CD4-positive, alpha-beta T cell (primary cell): ENCODE measurements around the gene ING1. TPM values are rescaled to one million over a fixed set of nuclear protein-coding genes. Genes with fewer than 3 reads are reported as not detected.
"Not testable (repeated sequence)": the region's sequence is repeated elsewhere in the genome, so short reads cannot be mapped to it uniquely, and the experiment has no call there.

Source experiments
- ATAC-seq: fragments of 200-7000 bp; cut with Tn5 transposase; one replicate; pipeline ENCODE4 v1.10.0; 2022; ENCODE audit warnings: mild to moderate bottlenecking; ENCODE audit not compliant: poor library complexity
- CTCF ChIA-PET: fragments of 350-600 bp; sonication (Branson Sonifier 250); formaldehyde crosslinking; loops from one replicate; lab custom pipeline; 2021; ENCODE audit warnings: antibody characterized with exemption, inconsistent platforms; lab: Charles Lee
- POLR2A ChIA-PET: fragments of 350-600 bp; sonication (Branson Sonifier 250); formaldehyde crosslinking; loops from one replicate; lab custom pipeline; 2021; ENCODE audit warnings: antibody characterized with exemption, inconsistent platforms; lab: Charles Lee
- DNase-seq, 14 experiments: peaks; one replicate each; pipeline ENCODE4 v3.0.0-alpha.2; 2013 to 2020; ENCODE audit warnings: mixed read lengths in 2 of 14
- H3K27ac ChIP-seq, 2 donors: one replicate each; pipeline versions ENCODE4 v1.5.1 to v1.7.0; 2013; ENCODE audit warnings: low read length in 2 of 2, low read depth in 1 of 2, mild to moderate bottlenecking in 1 of 2
- H3K27me3 ChIP-seq, 2 experiments: 1 replicate in 1 of 2; 2 replicates in 1 of 2; pipeline versions ENCODE4 v1.6.1 to v1.7.0; 2013; ENCODE audit warnings: low read length in 2 of 2, control low read depth in 1 of 2, mild to moderate bottlenecking in 1 of 2, moderate library complexity in 1 of 2; ENCODE audit not compliant: insufficient read depth in 2 of 2, control insufficient read depth in 1 of 2
- H3K36me3 ChIP-seq: one replicate; pipeline ENCODE4 v1.6.1; 2013; ENCODE audit warnings: low read length, control low read depth; ENCODE audit not compliant: insufficient read depth
- H3K4me1 ChIP-seq: one replicate; pipeline ENCODE4 v1.6.1; 2013; ENCODE audit warnings: low read length, control low read depth; ENCODE audit not compliant: insufficient read depth
- H3K4me3 ChIP-seq: one replicate; pipeline ENCODE4 v1.5.1; 2013; ENCODE audit warnings: mild to moderate bottlenecking, low read length, moderate library complexity
- H3K9me3 ChIP-seq, 2 experiments: 1 replicate in 1 of 2; 2 replicates in 1 of 2; pipeline versions ENCODE4 v1.6.1 to v1.7.0; 2013; ENCODE audit warnings: low read length in 2 of 2, mild to moderate bottlenecking in 2 of 2, control low read depth in 1 of 2, moderate library complexity in 1 of 2; ENCODE audit not compliant: control insufficient read depth in 1 of 2, insufficient read depth in 1 of 2
- H3K27ac Mint-ChIP-seq: one replicate; pipeline ENCODE4 v1.8.0; 2020; ENCODE audit warnings: mixed read lengths
- H3K27me3 Mint-ChIP-seq: one replicate; pipeline ENCODE4 v1.8.0; 2021; ENCODE audit warnings: mixed read lengths
- H3K36me3 Mint-ChIP-seq: one replicate; pipeline ENCODE4 v1.8.0; 2021; ENCODE audit warnings: low read depth, mixed read lengths
- H3K4me1 Mint-ChIP-seq: one replicate; pipeline ENCODE4 v1.8.0; 2021; ENCODE audit warnings: low read depth, mixed read lengths
- H3K4me3 Mint-ChIP-seq: one replicate; pipeline ENCODE4 v1.8.0; 2020; ENCODE audit warnings: mild to moderate bottlenecking, mixed read lengths
- H3K9me3 Mint-ChIP-seq: one replicate; pipeline ENCODE4 v1.8.0; 2020; ENCODE audit warnings: mixed read lengths
- CTCF ChIP-seq: fragments of 200-600 bp; IDR thresholded peaks from one replicate; pipeline ENCODE4 v1.8.0; 2022; ENCODE audit warnings: antibody characterized with exemption, mild to moderate bottlenecking
- intact Hi-C, 2 experiments: fragments of 100-400 bp; cut with DNase I in 1 of 2; cut with micrococcal nuclease in 1 of 2; formaldehyde crosslinking; loops; one replicate each; pipeline versions ENCODE4 v1.15.1 to v1.9.0; 2023 to 2025; cut with DNase I, micrococcal nuclease
- total RNA-seq, 174 experiments: library from RNA in 2 of 174; stranded (reverse) in 2 of 174; gene quantifications; one replicate each; pipeline ENCODE4 v1.2.3 and lab custom pipeline; 2021 to 2026

ING1 gene
- total RNA-seq, 2 experiments from 2014 or later: 14.6 to 16.2 TPM

- ChIA-PET POLR2A (interaction anchor here (1.2 kb wide), 1 partner anchor 22 kb away, joined by 4 read pairs; no protein-coding TSS in a partner anchor), CTCF (no interaction called here)
- no peaks in the 10 kb centered on the region for H3K9me3 Mint-ChIP-seq
- Histone ChIP-seq H3K27ac (no peak overlapping the region), H3K36me3 (peaks cover 48% of the 10 kb centered on the region), H3K27me3 (no peaks in the 10 kb centered on the region), H3K4me1 (no peaks in the 10 kb centered on the region), H3K9me3 (no peaks in the 10 kb centered on the region), H3K4me3 (no peak overlapping the region)
- H3K27ac Mint-ChIP-seq: no peak overlapping the region
- peaks cover 54% of the 10 kb centered on the region for H3K36me3 Mint-ChIP-seq
- no peaks in the 10 kb centered on the region for H3K4me1 Mint-ChIP-seq
- intact Hi-C loops: no loop called here
- no peaks in the 10 kb centered on the region for H3K27me3 Mint-ChIP-seq
- no peak overlapping the region for H3K4me3 Mint-ChIP-seq
- no peak for TF ChIP-seq CTCF
- ATAC-seq (no peak), DNase-seq (no peak)
These were observed 23.8 kb upstream of the ING1 start for GRCh38 chr13:110689711-110690110.

- TF ChIP-seq CTCF: no peak
- Histone ChIP-seq H3K27me3 (no peaks in the 10 kb centered on the region), H3K4me1 (no peaks in the 10 kb centered on the region), H3K9me3 (no peaks in the 10 kb centered on the region), H3K4me3 (no peak overlapping the region), H3K27ac (no peak overlapping the region), H3K36me3 (peaks cover 42% of the 10 kb centered on the region)
- Mint-ChIP-seq H3K9me3 (no peaks in the 10 kb centered on the region), H3K27me3 (no peaks in the 10 kb centered on the region), H3K36me3 (peaks cover 47% of the 10 kb centered on the region), H3K4me3 (no peak overlapping the region), H3K4me1 (no peaks in the 10 kb centered on the region), H3K27ac (no peak overlapping the region)
- no peak for DNase-seq
- ChIA-PET CTCF (no interaction called here), POLR2A (interaction anchor here (1.2 kb wide), 1 partner anchor 22 kb away, joined by 4 read pairs; no protein-coding TSS in a partner anchor)
- ATAC-seq: no peak
- intact Hi-C loops: no loop called here
These were observed 23.0 kb upstream of the ING1 start for GRCh38 chr13:110690516-110690915.

GRCh38 chr13:110695774-110696173, 17.7 kb upstream of the ING1 start:
- H3K27me3 Mint-ChIP-seq: not testable (repeated sequence)

GRCh38 chr13:110696776-110697175, 16.7 kb upstream of the ING1 start:
- no peak overlapping the region for H3K4me3 Mint-ChIP-seq
- Histone ChIP-seq H3K4me3 (no peak overlapping the region), H3K27ac (no peak overlapping the region), H3K36me3 (peaks cover 58% of the 10 kb centered on the region), H3K4me1 (peaks cover 14% of the 10 kb centered on the region), H3K9me3 (no peaks in the 10 kb centered on the region), H3K27me3 (no peaks in the 10 kb centered on the region)
- intact Hi-C loops: no loop called here
- no peak overlapping the region for H3K27ac Mint-ChIP-seq
- H3K36me3 Mint-ChIP-seq: peaks cover 65% of the 10 kb centered on the region
- CTCF ChIA-PET: no interaction called here
- peaks cover 27% of the 10 kb centered on the region for H3K4me1 Mint-ChIP-seq
- H3K27me3 Mint-ChIP-seq: no peaks in the 10 kb centered on the region
- no peaks in the 10 kb centered on the region for H3K9me3 Mint-ChIP-seq
- POLR2A ChIA-PET: no interaction called here
- no peak for TF ChIP-seq CTCF
- no peak for ATAC-seq
- no peak for DNase-seq

More at GRCh38 chr13:110695774-110696173, 17.7 kb upstream of the ING1 start:
- H3K27ac Mint-ChIP-seq, H3K9me3 ChIP-seq, ATAC-seq, POLR2A ChIA-PET, H3K27ac ChIP-seq, CTCF ChIA-PET, intact Hi-C loops, H3K27me3 ChIP-seq, H3K4me3 Mint-ChIP-seq, H3K4me3 ChIP-seq, H3K9me3 Mint-ChIP-seq, DNase-seq: not testable (repeated sequence)
- H3K4me1 ChIP-seq: peaks cover 11% of the 10 kb centered on the region
- peaks cover 60% of the 10 kb centered on the region for H3K36me3 Mint-ChIP-seq
- H3K4me1 Mint-ChIP-seq: peaks cover 23% of the 10 kb centered on the region
- peaks cover 55% of the 10 kb centered on the region for H3K36me3 ChIP-seq
